Liver (tissue), 10 donors: Measurements from ENCODE around the gene SH3PXD2A. TPM values are rescaled to one million over a fixed set of nuclear protein-coding genes. Genes with fewer than 3 reads are reported as not detected.

Experiments used
- DNase-seq: peaks from one replicate; pipeline ENCODE4 v3.0.0-alpha.2; 2017; ENCODE audit warnings: low spot score
- H3K27ac ChIP-seq, 2 donors: one replicate each; pipeline ENCODE4 v1.7.0; 2013; ENCODE audit warnings: inconsistent platforms in 2 of 2, low read length in 2 of 2, control low read depth in 1 of 2, low read depth in 1 of 2, mild to moderate bottlenecking in 1 of 2
- H3K27me3 ChIP-seq, 4 donors: one replicate each; pipeline versions ENCODE4 v1.6.1 to v1.7.0; 2013; ENCODE audit warnings: low read length in 3 of 4, inconsistent platforms in 1 of 4, mild to moderate bottlenecking in 1 of 4, moderate library complexity in 1 of 4; ENCODE audit not compliant: control insufficient read depth in 4 of 4, insufficient read depth in 4 of 4
- H3K36me3 ChIP-seq, 4 donors: one replicate each; pipeline versions ENCODE4 v1.6.1 to v1.7.0; 2013; ENCODE audit warnings: low read length in 3 of 4, mild to moderate bottlenecking in 3 of 4, low read depth in 1 of 4, moderate library complexity in 1 of 4; ENCODE audit not compliant: control insufficient read depth in 4 of 4, insufficient read depth in 3 of 4
- H3K4me1 ChIP-seq, 4 donors: one replicate each; pipeline versions ENCODE4 v1.6.1 to v1.7.0; 2013; ENCODE audit warnings: low read length in 3 of 4, mild to moderate bottlenecking in 3 of 4, moderate library complexity in 1 of 4; ENCODE audit not compliant: control insufficient read depth in 4 of 4, insufficient read depth in 4 of 4
- H3K4me3 ChIP-seq, 3 donors: one replicate each; pipeline versions ENCODE4 v1.6.1 to v1.7.0; 2013; ENCODE audit warnings: low read length in 3 of 3, control low read depth in 1 of 3, low read depth in 1 of 3, mild to moderate bottlenecking in 1 of 3
- H3K9ac ChIP-seq, 2 donors: one replicate each; pipeline ENCODE4 v1.7.0; 2013; ENCODE audit warnings: low read length in 2 of 2, mild to moderate bottlenecking in 2 of 2, moderate library complexity in 2 of 2, control low read depth in 1 of 2, low read depth in 1 of 2
- H3K9me3 ChIP-seq, 4 donors: one replicate each; pipeline versions ENCODE4 v1.6.1 to v1.7.0; 2013; ENCODE audit warnings: low read length in 3 of 4; ENCODE audit not compliant: control insufficient read depth in 4 of 4
- EGR1 ChIP-seq, 2 donors: IDR thresholded peaks; 2 replicates each; pipeline ENCODE4 v1.6.1; 2016 to 2018; ENCODE audit warnings: antibody characterized with exemption in 2 of 2, low read depth in 2 of 2
- HNF4A ChIP-seq, 2 donors: conservative IDR thresholded peaks; 2 replicates each; pipeline ENCODE4 v1.6.1; 2016; ENCODE audit warnings: antibody characterized with exemption in 2 of 2, mild to moderate bottlenecking in 2 of 2
- MAX ChIP-seq: IDR thresholded peaks from 2 replicates; pipeline ENCODE4 v1.6.1; 2016; ENCODE audit warnings: antibody characterized with exemption
- SP1 ChIP-seq: IDR thresholded peaks from 2 replicates; pipeline ENCODE4 v1.6.1; 2018; ENCODE audit warnings: antibody characterized with exemption, mild to moderate bottlenecking
- TAF1 ChIP-seq: conservative IDR thresholded peaks from 2 replicates; pipeline ENCODE4 v1.6.1; 2016; ENCODE audit warnings: antibody characterized with exemption, mild to moderate bottlenecking
- WGBS: extraction: QIAGEN DNeasy Blood & Tissue Kit; methylation state at CpG from one replicate; pipeline ENCODE4 v1.1.7; 2013; 5-methylcytosine and 5-hydroxymethylcytosine counted together
- polyA plus RNA-seq, 2 donors: library from polyadenylated mRNA; stranded (reverse) in 1 of 2; unstranded in 1 of 2; fragments of 200-250 nt in 1 of 2; fragments of >200 nt in 1 of 2; fragmentation: Nextera tagmentation in 1 of 2; extraction: Ambion mirVana in 1 of 2; gene quantifications; one replicate each; pipeline versions ENCODE4 v1.2.1 to v1.2.3, GENCODE V29; 2013 to 2015
- small RNA-seq: library from RNA; depleted of rRNA; stranded (forward); fragments of <200 nt; gene quantifications from one replicate; pipeline ENCODE3, GENCODE V24; 2014
- total RNA-seq, 2 donors: library from RNA; depleted of rRNA; stranded (reverse); fragments of >200 nt; gene quantifications; one replicate each; pipeline ENCODE4 v1.2.3, GENCODE V29; 2014
- TF ChIP-seq, protein P1 (sequence below): IDR thresholded peaks from 2 replicates; pipeline ENCODE4 v1.6.1; 2016; ENCODE audit warnings: antibody characterized with exemption, mild to moderate bottlenecking
- TF ChIP-seq, protein P2 (sequence below): fragments of 150-350 bp; IDR thresholded peaks from 2 replicates; pipeline ENCODE4 v1.5.1; 2017; ENCODE audit warnings: improper control_type of control experiment, low read depth, low read length; ENCODE audit not compliant: missing input control
- donor health status: healthy.
- donor health status: healthy.
- donor health status: healthy.
- donor health status: healthy.
- donor health status: healthy.

SH3PXD2A gene
- total and polyA plus RNA-seq, 4 donors, result 0.82 to 5.5 (median 3.9) TPM

- Histone ChIP-seq H3K9ac (no peak overlapping the region), H3K36me3 (no peaks in the 10 kb centered on the region), H3K27me3 (no peaks in the 10 kb centered on the region), H3K4me3 (no peak overlapping the region), H3K4me1 (peaks cover 4 to 32% (median 20%) of the 10 kb centered on the region in 4 donors), H3K9me3 (no peaks in the 10 kb centered on the region), H3K27ac (peak overlapping the region; percentile 49 to 79)
- DNase-seq, result no peak
- 91% methylated on average over 8 of the region's 8 CpGs for WGBS
- TF ChIP-seq HNF4A (conservative IDR thresholded peaks at IDR 0.05), result no peak
- TF ChIP-seq MAX, result no peak
- TF ChIP-seq, protein P1, sequence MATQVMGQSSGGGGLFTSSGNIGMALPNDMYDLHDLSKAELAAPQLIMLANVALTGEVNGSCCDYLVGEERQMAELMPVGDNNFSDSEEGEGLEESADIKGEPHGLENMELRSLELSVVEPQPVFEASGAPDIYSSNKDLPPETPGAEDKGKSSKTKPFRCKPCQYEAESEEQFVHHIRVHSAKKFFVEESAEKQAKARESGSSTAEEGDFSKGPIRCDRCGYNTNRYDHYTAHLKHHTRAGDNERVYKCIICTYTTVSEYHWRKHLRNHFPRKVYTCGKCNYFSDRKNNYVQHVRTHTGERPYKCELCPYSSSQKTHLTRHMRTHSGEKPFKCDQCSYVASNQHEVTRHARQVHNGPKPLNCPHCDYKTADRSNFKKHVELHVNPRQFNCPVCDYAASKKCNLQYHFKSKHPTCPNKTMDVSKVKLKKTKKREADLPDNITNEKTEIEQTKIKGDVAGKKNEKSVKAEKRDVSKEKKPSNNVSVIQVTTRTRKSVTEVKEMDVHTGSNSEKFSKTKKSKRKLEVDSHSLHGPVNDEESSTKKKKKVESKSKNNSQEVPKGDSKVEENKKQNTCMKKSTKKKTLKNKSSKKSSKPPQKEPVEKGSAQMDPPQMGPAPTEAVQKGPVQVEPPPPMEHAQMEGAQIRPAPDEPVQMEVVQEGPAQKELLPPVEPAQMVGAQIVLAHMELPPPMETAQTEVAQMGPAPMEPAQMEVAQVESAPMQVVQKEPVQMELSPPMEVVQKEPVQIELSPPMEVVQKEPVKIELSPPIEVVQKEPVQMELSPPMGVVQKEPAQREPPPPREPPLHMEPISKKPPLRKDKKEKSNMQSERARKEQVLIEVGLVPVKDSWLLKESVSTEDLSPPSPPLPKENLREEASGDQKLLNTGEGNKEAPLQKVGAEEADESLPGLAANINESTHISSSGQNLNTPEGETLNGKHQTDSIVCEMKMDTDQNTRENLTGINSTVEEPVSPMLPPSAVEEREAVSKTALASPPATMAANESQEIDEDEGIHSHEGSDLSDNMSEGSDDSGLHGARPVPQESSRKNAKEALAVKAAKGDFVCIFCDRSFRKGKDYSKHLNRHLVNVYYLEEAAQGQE, result no peak
- TF ChIP-seq EGR1 (IDR thresholded peaks at IDR 0.05; ENCODE audit: low read depth in 2 of 2), result no peak
- TF ChIP-seq TAF1, result no peak
- TF ChIP-seq, protein P2, sequence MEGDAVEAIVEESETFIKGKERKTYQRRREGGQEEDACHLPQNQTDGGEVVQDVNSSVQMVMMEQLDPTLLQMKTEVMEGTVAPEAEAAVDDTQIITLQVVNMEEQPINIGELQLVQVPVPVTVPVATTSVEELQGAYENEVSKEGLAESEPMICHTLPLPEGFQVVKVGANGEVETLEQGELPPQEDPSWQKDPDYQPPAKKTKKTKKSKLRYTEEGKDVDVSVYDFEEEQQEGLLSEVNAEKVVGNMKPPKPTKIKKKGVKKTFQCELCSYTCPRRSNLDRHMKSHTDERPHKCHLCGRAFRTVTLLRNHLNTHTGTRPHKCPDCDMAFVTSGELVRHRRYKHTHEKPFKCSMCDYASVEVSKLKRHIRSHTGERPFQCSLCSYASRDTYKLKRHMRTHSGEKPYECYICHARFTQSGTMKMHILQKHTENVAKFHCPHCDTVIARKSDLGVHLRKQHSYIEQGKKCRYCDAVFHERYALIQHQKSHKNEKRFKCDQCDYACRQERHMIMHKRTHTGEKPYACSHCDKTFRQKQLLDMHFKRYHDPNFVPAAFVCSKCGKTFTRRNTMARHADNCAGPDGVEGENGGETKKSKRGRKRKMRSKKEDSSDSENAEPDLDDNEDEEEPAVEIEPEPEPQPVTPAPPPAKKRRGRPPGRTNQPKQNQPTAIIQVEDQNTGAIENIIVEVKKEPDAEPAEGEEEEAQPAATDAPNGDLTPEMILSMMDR, result no peak
- no peak for TF ChIP-seq SP1
Observed at GRCh38 chr10:103544657-103545310, 310.6 kb downstream of the SH3PXD2A start.

Small RNAs within 50 kb of the gene (small RNA-seq; reads per million reads assigned to genes)
- not detected for gene RF00019

Other genes with a start within 250 kb of the SH3PXD2A start
- 10 to 100 TPM in 1 of 2 donors, 1 to 10 TPM in 1; 9.0 to 12.9 TPM for gene STN1, start 62.6 kb upstream of the SH3PXD2A start, total RNA-seq
- gene STN1, start 62.6 kb upstream of the SH3PXD2A start, polyA plus RNA-seq, result 1 to 10 TPM; 6.9 to 7.0 TPM
- 10 to 100 TPM; 19.5 to 20.3 TPM for gene SLK, start 111.6 kb upstream of the SH3PXD2A start, total RNA-seq
- 1 to 10 TPM; 3.9 to 5.2 TPM for gene SLK, start 111.6 kb upstream of the SH3PXD2A start, polyA plus RNA-seq
- gene COL17A1, start 230.3 kb upstream of the SH3PXD2A start, total RNA-seq, result 1 to 10 TPM in 1 of 2 donors, not detected in 1; 1.7 TPM
- gene COL17A1, start 230.3 kb upstream of the SH3PXD2A start, polyA plus RNA-seq, result under 1 TPM in 1 of 2 donors, not detected in 1; 0.05 TPM